ENCODE data around the gene PKD1L1.
"Not testable (repeated sequence)": the region's sequence is repeated elsewhere in the genome, so short reads cannot be mapped to it uniquely, and the experiment has no call there.

PKD1L1 gene

GRCh38 chr7:47814905-47815613, 133.2 kb downstream of the PKD1L1 start:
- DNase-seq, result no peak

- no peak for DNase-seq
Measured at GRCh38 chr7:47813620-47814260, 134.5 kb downstream of the PKD1L1 start.

- DNase-seq, result no peak
Measured at GRCh38 chr7:47812429-47813136, 135.7 kb downstream of the PKD1L1 start.

GRCh38 chr7:47811632-47812380, 136.5 kb downstream of the PKD1L1 start:
- no peak for DNase-seq

GRCh38 chr7:47809387-47809786, 138.9 kb downstream of the PKD1L1 start:
- DNase-seq, result no peak

- DNase-seq, result no peak
Measured at GRCh38 chr7:47808321-47808720, 139.9 kb downstream of the PKD1L1 start.

GRCh38 chr7:47807756-47808155, 140.5 kb downstream of the PKD1L1 start:
- no peak for DNase-seq

GRCh38 chr7:47807126-47807525, 141.1 kb downstream of the PKD1L1 start:
- no peak for DNase-seq

- no peak for DNase-seq
Measured at GRCh38 chr7:47806701-47807103, 141.6 kb downstream of the PKD1L1 start.

- DNase-seq, result no peak
Measured at GRCh38 chr7:47804767-47805545, 143.3 kb downstream of the PKD1L1 start.

- DNase-seq, result no peak
Measured at GRCh38 chr7:47803846-47804245, 144.4 kb downstream of the PKD1L1 start.

- DNase-seq, result no peak
Measured at GRCh38 chr7:47803025-47803424, 145.2 kb downstream of the PKD1L1 start.

GRCh38 chr7:47801423-47801822, 146.8 kb downstream of the PKD1L1 start:
- DNase-seq, result no peak

GRCh38 chr7:47799524-47799923, 148.7 kb downstream of the PKD1L1 start:
- DNase-seq, result no peak

- no peak for DNase-seq
Measured at GRCh38 chr7:47796347-47796746, 151.9 kb downstream of the PKD1L1 start.

GRCh38 chr7:47795631-47796030, 152.6 kb downstream of the PKD1L1 start:
- no peak for DNase-seq

GRCh38 chr7:47795126-47795525, 153.1 kb downstream of the PKD1L1 start:
- not testable (repeated sequence) for DNase-seq

- no peak for DNase-seq
Measured at GRCh38 chr7:47794016-47794415, 154.2 kb downstream of the PKD1L1 start.

GRCh38 chr7:47793186-47793585, 155.1 kb downstream of the PKD1L1 start:
- DNase-seq, result not testable (repeated sequence)

GRCh38 chr7:47792521-47793121, 155.6 kb downstream of the PKD1L1 start:
- DNase-seq, result no peak

- no peak for DNase-seq
Measured at GRCh38 chr7:47791682-47792081, 156.6 kb downstream of the PKD1L1 start.

- DNase-seq, result no peak
Measured at GRCh38 chr7:47788083-47788482, 160.2 kb downstream of the PKD1L1 start.
